Skeletal muscle satellite cell (primary cell): ENCODE results near the gene NDUFB8.

Source experiments
- H3K27me3 ChIP-seq: 2 replicates; pipeline ENCODE4 v1.7.0; 2013; ENCODE audit warnings: low read length; ENCODE audit not compliant: control insufficient read depth, insufficient read depth
- H3K36me3 ChIP-seq: 2 replicates; pipeline ENCODE4 v1.7.0; 2013; ENCODE audit warnings: mild to moderate bottlenecking, control low read depth, low read length; ENCODE audit not compliant: insufficient read depth
- H3K4me1 ChIP-seq: 2 replicates; pipeline ENCODE4 v1.7.0; 2013; ENCODE audit warnings: low read length; ENCODE audit not compliant: control insufficient read depth, insufficient read depth
- H3K4me2 ChIP-seq: 2 replicates; pipeline ENCODE4 v1.7.0; 2013; ENCODE audit warnings: mild to moderate bottlenecking, low read length
- H3K4me3 ChIP-seq: 2 replicates; pipeline ENCODE4 v1.7.0; 2013; ENCODE audit warnings: low read length
- H3K9ac ChIP-seq: 2 replicates; pipeline ENCODE4 v1.7.0; 2013; ENCODE audit warnings: mild to moderate bottlenecking, low read depth, low read length, moderate library complexity
- H3K9me3 ChIP-seq: replicated peaks from 2 replicates; pipeline ENCODE4 v1.7.0; 2013; ENCODE audit warnings: mild to moderate bottlenecking, control low read depth, low read length

Gene NDUFB8

GRCh38 chr10:100502926-100503494 lies 26.7 kb downstream of the NDUFB8 start:
- Histone ChIP-seq H3K4me3 (no peak overlapping the region), H3K36me3 (peaks cover 17% of the 10 kb centered on the region), H3K4me2 (no peak overlapping the region)

DNA sequence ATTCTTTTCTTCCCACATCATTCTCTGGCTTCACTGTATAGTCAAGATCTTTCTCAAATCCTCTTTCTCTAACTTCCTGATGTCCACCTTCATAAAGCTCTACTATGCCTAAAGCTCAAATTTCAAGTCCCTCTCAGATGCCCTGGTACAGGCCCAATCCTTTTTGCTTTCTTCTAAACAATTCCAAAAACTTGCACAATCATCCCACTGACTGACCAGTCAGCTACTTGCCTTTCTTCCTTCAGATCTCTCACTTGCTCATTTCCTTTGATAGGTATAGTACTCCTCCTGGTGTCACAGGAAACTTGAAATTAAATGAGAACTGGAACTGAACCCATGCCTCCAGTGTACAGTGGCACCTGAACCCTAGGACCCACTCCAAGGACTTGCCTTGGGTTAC lies 28.2 kb downstream of the NDUFB8 start:
- H3K36me3 ChIP-seq, result peaks cover 20% of the 10 kb centered on the region
- H3K4me3 ChIP-seq, result no peak overlapping the region
- no peak overlapping the region for H3K4me2 ChIP-seq
- H3K9ac ChIP-seq, result no peak overlapping the region
- peaks cover 6% of the 10 kb centered on the region for H3K4me1 ChIP-seq
- H3K9me3 ChIP-seq, result no peaks in the 10 kb centered on the region
- no peaks in the 10 kb centered on the region for H3K27me3 ChIP-seq

More at GRCh38 chr10:100502926-100503494, 26.7 kb downstream of the NDUFB8 start:
- no peaks in the 10 kb centered on the region for H3K27me3 ChIP-seq
- H3K9ac ChIP-seq, result no peak overlapping the region
- no peaks in the 10 kb centered on the region for H3K9me3 ChIP-seq
- peaks cover 12% of the 10 kb centered on the region for H3K4me1 ChIP-seq

GRCh38 chr10:100498059-100498458 lies 31.6 kb downstream of the NDUFB8 start:
- Histone ChIP-seq H3K4me3 (no peak overlapping the region), H3K36me3 (peaks cover 18% of the 10 kb centered on the region), H3K9me3 (no peaks in the 10 kb centered on the region), H3K9ac (no peak overlapping the region), H3K4me2 (no peak overlapping the region), H3K27me3 (no peaks in the 10 kb centered on the region), H3K4me1 (no peaks in the 10 kb centered on the region)

- peaks cover 11% of the 10 kb centered on the region for H3K36me3 ChIP-seq
- no peak overlapping the region for H3K4me3 ChIP-seq
- no peaks in the 10 kb centered on the region for H3K4me1 ChIP-seq
- H3K27me3 ChIP-seq, result no peaks in the 10 kb centered on the region
- no peaks in the 10 kb centered on the region for H3K9me3 ChIP-seq
- no peak overlapping the region for H3K4me2 ChIP-seq
- H3K9ac ChIP-seq, result no peak overlapping the region
These were observed 33.1 kb downstream of the NDUFB8 start for GRCh38 chr10:100496567-100496966.

DNA sequence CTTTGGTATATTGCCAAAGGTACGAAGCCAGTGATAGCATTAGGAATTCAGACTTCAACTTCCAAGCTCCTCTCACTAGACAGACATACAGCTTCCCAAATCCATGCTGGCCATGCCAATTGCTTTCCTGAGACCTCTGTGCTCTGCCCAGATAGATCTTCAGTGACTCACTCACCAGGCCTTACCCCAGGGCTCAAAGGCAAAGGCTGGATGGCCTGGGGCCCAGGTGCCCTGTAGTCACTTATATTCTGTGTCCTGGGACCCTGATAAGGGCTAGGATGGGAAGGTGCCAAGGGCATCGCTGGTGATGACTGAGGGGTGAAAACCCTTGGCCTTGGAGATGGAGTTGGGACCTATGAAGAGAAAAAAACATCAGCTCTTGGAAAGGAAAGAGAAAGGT lies 39.1 kb downstream of the NDUFB8 start:
- Histone ChIP-seq H3K4me3 (no peak overlapping the region), H3K27me3 (no peaks in the 10 kb centered on the region), H3K9ac (no peak overlapping the region), H3K4me2 (no peak overlapping the region), H3K9me3 (no peaks in the 10 kb centered on the region), H3K4me1 (no peaks in the 10 kb centered on the region), H3K36me3 (peaks cover 14% of the 10 kb centered on the region)

GRCh38 chr10:100489396-100489795 lies 40.3 kb downstream of the NDUFB8 start:
- Histone ChIP-seq H3K4me1 (no peaks in the 10 kb centered on the region), H3K4me2 (no peak overlapping the region), H3K27me3 (no peaks in the 10 kb centered on the region), H3K4me3 (no peak overlapping the region), H3K9ac (no peak overlapping the region), H3K36me3 (peaks cover 14% of the 10 kb centered on the region), H3K9me3 (no peaks in the 10 kb centered on the region)

- Histone ChIP-seq H3K9ac (no peak overlapping the region), H3K4me1 (peaks cover 3% of the 10 kb centered on the region)
These were observed 42.1 kb downstream of the NDUFB8 start for GRCh38 chr10:100487529-100487928.

DNA sequence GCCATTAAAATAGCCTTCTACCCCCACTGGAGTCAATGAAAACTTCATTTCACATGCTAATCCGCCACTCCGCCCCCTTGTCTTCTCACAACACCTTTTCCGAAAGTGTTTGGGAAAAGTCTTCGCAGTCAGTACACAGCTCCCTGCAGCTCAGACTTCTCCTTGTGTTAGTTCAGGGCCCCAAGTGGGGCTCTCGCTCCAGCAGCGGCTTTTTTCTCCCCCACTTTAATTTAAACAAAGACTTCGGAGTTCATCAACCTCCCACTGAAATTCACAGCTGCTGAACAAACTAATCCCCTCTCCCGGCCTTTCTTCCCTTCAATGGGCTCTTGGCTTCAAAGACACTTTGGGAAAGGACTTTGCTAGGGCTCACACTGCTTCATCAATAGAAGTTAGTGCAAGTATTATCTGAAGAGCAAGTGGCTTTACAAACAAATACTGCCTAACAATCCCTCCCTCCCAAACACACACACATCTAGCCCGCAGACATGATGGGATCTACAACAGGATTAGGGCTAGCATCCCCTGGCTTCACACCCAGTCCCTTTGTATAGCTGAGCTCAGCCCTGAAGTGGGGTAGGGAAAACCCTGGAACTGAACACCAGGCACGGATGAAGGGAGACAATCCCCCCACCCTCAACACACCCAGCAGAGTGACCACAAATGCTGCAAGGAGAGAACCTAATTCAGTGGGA lies 43.7 kb downstream of the NDUFB8 start:
- Histone ChIP-seq H3K9me3 (no peaks in the 10 kb centered on the region), H3K4me1 (peaks cover 12% of the 10 kb centered on the region), H3K4me2 (no peak overlapping the region), H3K27me3 (peaks cover 20% of the 10 kb centered on the region), H3K36me3 (peaks cover 10% of the 10 kb centered on the region), H3K4me3 (no peak overlapping the region), H3K9ac (no peak overlapping the region)

More at GRCh38 chr10:100487529-100487928, 42.1 kb downstream of the NDUFB8 start:
- Histone ChIP-seq H3K4me3 (no peak overlapping the region), H3K36me3 (peaks cover 10% of the 10 kb centered on the region), H3K9me3 (no peaks in the 10 kb centered on the region), H3K27me3 (peaks cover 12% of the 10 kb centered on the region), H3K4me2 (no peak overlapping the region)

DNA sequence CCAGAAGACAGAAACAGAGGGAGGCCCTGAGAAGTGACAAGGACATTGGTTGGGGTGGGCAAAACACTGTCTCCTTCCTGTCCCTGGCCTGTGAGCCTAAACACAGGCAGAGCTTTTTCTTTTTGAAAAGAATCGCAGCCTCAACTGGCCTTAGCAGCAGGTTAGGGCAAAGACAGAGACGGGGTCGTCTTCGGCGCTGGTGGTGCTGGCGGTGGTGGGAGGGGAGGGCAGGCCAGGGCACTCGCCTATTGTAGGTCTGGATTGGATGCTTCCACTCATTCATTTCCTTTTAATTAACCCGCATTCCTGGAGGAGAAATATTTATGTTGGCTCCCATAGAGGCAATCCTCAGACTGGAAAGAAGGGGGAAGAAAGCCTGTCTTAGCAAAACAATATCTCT lies 44.3 kb downstream of the NDUFB8 start:
- Histone ChIP-seq H3K27me3 (peaks cover 26% of the 10 kb centered on the region), H3K4me1 (peaks cover 12% of the 10 kb centered on the region), H3K4me3 (no peak overlapping the region), H3K9ac (no peak overlapping the region), H3K36me3 (peaks cover 10% of the 10 kb centered on the region), H3K4me2 (no peak overlapping the region), H3K9me3 (no peaks in the 10 kb centered on the region)

- Histone ChIP-seq H3K27me3 (peaks cover 39% of the 10 kb centered on the region), H3K36me3 (peaks cover 10% of the 10 kb centered on the region), H3K4me1 (peaks cover 12% of the 10 kb centered on the region), H3K9me3 (no peaks in the 10 kb centered on the region), H3K9ac (no peak overlapping the region), H3K4me2 (no peak overlapping the region), H3K4me3 (no peak overlapping the region)
These were observed 45.6 kb downstream of the NDUFB8 start for GRCh38 chr10:100483876-100484666.

GRCh38 chr10:100482834-100483185 lies 46.9 kb downstream of the NDUFB8 start:
- Histone ChIP-seq H3K36me3 (peaks cover 3% of the 10 kb centered on the region), H3K4me2 (peak overlapping the region; percentile 86), H3K27me3 (peaks cover 50% of the 10 kb centered on the region), H3K4me3 (no peak overlapping the region), H3K4me1 (peaks cover 12% of the 10 kb centered on the region), H3K9me3 (no peaks in the 10 kb centered on the region), H3K9ac (no peak overlapping the region)
